ENCODE measurements around the gene BRD2. TPM values are rescaled to one million over a fixed set of nuclear protein-coding genes. Genes with fewer than 3 reads are reported as not detected.

Gene BRD2
- total RNA-seq, 2 experiments from 2014 or later = 340 to 378 TPM

DNA sequence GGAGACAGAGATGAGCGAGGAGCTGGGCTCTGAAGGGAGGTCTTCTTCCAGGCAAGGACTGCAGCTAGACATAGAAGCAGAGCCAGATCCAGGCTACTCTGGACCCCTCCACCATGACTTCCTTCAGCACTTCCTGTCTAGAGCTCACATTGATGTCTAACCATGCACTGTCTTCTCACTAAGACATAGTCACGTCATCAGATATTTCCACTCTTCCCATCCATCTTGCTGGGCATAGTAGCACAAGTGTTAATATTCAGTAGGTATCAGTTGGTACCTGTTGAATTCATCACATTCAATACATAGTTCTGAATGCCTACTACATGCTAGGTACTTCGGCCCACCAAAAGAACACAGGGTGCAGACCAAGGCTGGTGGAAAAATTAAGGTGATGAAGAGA is 18.4 kb upstream of the BRD2 start:
- ATAC-seq (ENCODE audit: poor library complexity) (no peak), DNase-seq (no peak)
- Mint-ChIP-seq H3K4me1 (ENCODE audit: low read depth) (peaks cover 65% of the 10 kb centered on the region), H3K9me3 (peaks cover 2% of the 10 kb centered on the region), H3K36me3 (ENCODE audit: low read depth) (no peaks in the 10 kb centered on the region), H3K27me3 (no peaks in the 10 kb centered on the region), H3K27ac (no peak overlapping the region), H3K4me3 (peak overlapping the region; percentile 26)
- peaks cover 29% of the 10 kb centered on the region for H3K4me1 ChIP-seq (ENCODE audit: insufficient read depth, low read length)
- TF ChIP-seq, protein P1, sequence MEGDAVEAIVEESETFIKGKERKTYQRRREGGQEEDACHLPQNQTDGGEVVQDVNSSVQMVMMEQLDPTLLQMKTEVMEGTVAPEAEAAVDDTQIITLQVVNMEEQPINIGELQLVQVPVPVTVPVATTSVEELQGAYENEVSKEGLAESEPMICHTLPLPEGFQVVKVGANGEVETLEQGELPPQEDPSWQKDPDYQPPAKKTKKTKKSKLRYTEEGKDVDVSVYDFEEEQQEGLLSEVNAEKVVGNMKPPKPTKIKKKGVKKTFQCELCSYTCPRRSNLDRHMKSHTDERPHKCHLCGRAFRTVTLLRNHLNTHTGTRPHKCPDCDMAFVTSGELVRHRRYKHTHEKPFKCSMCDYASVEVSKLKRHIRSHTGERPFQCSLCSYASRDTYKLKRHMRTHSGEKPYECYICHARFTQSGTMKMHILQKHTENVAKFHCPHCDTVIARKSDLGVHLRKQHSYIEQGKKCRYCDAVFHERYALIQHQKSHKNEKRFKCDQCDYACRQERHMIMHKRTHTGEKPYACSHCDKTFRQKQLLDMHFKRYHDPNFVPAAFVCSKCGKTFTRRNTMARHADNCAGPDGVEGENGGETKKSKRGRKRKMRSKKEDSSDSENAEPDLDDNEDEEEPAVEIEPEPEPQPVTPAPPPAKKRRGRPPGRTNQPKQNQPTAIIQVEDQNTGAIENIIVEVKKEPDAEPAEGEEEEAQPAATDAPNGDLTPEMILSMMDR (IDR thresholded peaks at IDR 0.05) = no peak
- CTCF ChIA-PET = interaction anchor here (0.7 kb wide), 1 partner anchor 82 kb away, joined by 3 read pairs; no protein-coding TSS in a partner anchor
- no peaks in the 10 kb centered on the region for H3K9me3 ChIP-seq (ENCODE audit: control insufficient read depth in 1 of 2, insufficient read depth in 1 of 2, low read length in 2 of 2)
- POLR2A ChIA-PET = interaction anchor here (1.8 to 8.3 kb wide), 2 partner anchors 8 to 20 kb away, joined by 10 to 323 read pairs; partner anchors contain the start of genes BRD2 and HLA-DMB
- H3K4me3 ChIP-seq (ENCODE audit: low read length) = no peak overlapping the region
- no peaks in the 10 kb centered on the region for H3K27me3 ChIP-seq (ENCODE audit: control insufficient read depth in 1 of 2, insufficient read depth in 2 of 2, low read length in 2 of 2)
- intact Hi-C loops (cut with DNase I, micrococcal nuclease) = no loop called here
- H3K27ac ChIP-seq (ENCODE audit: low read depth in 1 of 2, low read length in 2 of 2) = no peak overlapping the region
- H3K36me3 ChIP-seq (ENCODE audit: insufficient read depth, low read length) = no peaks in the 10 kb centered on the region

- H3K27me3 ChIP-seq (ENCODE audit: control insufficient read depth in 1 of 2, insufficient read depth in 2 of 2, low read length in 2 of 2) = no peaks in the 10 kb centered on the region
- peaks cover 64% of the 10 kb centered on the region for H3K4me1 Mint-ChIP-seq (ENCODE audit: low read depth)
- intact Hi-C loops (cut with DNase I, micrococcal nuclease) = no loop called here
- H3K9me3 Mint-ChIP-seq = peaks cover under 1% of the 10 kb centered on the region
- H3K4me3 Mint-ChIP-seq = peak overlapping the region; percentile 26
- no peaks in the 10 kb centered on the region for H3K36me3 ChIP-seq (ENCODE audit: insufficient read depth, low read length)
- H3K4me3 ChIP-seq (ENCODE audit: low read length) = no peak overlapping the region
- DNase-seq (no peak), ATAC-seq (ENCODE audit: poor library complexity) (no peak)
- no peaks in the 10 kb centered on the region for H3K36me3 Mint-ChIP-seq (ENCODE audit: low read depth)
- H3K4me1 ChIP-seq (ENCODE audit: insufficient read depth, low read length) = peaks cover 27% of the 10 kb centered on the region
- CTCF ChIA-PET = interaction anchor here (0.6 to 0.7 kb wide), 2 partner anchors 35 to 82 kb away, joined by 3 read pairs; no protein-coding TSS in a partner anchor
- POLR2A ChIA-PET = interaction anchor here (1.8 to 8.3 kb wide), 2 partner anchors 8 to 20 kb away, joined by 10 to 323 read pairs; partner anchors contain the start of genes BRD2 and HLA-DMB
- H3K9me3 ChIP-seq (ENCODE audit: control insufficient read depth in 1 of 2, insufficient read depth in 1 of 2, low read length in 2 of 2) = no peaks in the 10 kb centered on the region
- no peaks in the 10 kb centered on the region for H3K27me3 Mint-ChIP-seq
- no peak overlapping the region for H3K27ac ChIP-seq (ENCODE audit: low read depth in 1 of 2, low read length in 2 of 2)
- H3K27ac Mint-ChIP-seq = no peak overlapping the region
- TF ChIP-seq, protein P1 (IDR thresholded peaks at IDR 0.05) = no peak
Measured at GRCh38 chr6:32950449-32950848, 17.9 kb upstream of the BRD2 start.

DNA sequence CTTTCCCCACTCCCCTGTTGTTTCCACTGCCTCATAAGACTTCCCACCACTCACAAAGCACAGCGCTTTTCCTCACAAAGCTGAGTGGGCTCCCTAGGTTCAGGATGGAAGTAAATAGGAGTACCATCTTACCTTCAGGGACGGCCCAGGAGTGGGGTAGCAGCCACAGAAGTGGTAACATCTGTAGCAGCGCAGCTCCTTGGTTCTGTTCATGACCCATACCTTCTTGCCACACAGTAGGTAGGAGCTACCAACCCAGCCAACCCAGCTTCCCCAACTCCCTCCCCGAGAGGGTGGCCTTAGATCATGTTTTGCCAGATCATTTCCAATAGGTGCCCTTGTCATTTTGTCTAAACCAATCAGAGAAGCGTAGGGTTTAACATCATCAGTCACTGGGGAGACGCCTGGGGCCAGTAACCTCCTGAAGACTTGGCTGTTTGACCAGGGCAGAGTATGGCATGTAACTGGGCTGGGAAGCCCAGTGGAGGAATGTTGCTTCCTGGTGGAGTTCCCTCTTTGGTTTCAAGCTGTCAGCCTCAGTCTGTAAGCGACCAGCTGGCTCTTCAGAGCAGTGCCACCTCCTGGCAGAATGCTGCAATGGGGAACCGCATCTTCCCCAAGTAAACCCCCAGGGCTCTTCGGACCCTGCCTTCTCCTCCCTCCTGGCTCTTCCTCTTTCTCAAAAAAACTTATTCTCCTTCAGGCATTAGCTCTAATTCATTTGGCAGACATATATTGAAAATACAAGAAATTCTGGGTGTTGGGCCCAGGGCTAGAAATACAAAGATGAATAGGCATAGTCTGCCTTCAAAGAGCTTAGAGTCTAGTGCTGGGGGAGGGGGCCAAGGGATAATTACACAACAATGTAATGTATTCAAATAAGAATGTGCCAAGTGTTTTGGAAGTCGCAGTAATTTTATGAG is 15.3 kb upstream of the BRD2 start, which contains the start of gene HLA-DMA:
Gene HLA-DMA, minus strand, starts transcription at position 281 of the 923 bp plus-strand sequence. Its CDS starts 61 bp downstream, at position 220.
- Mint-ChIP-seq H3K4me3 (peak within 1 kb of the TSS; percentile 71), H3K9me3 (no peaks in the 10 kb centered on the region), H3K27me3 (no peaks in the 10 kb centered on the region), H3K4me1 (ENCODE audit: low read depth) (peaks cover 45% of the 10 kb centered on the region), H3K36me3 (ENCODE audit: low read depth) (no peaks in the 10 kb centered on the region), H3K27ac (peak within 1 kb of the TSS; percentile 82)
- Histone ChIP-seq H3K27ac (ENCODE audit: low read depth in 1 of 2, low read length in 2 of 2) (peak within 1 kb of the TSS; percentile 5 to 44), H3K36me3 (ENCODE audit: insufficient read depth, low read length) (no peaks in the 10 kb centered on the region), H3K9me3 (ENCODE audit: control insufficient read depth in 1 of 2, insufficient read depth in 1 of 2, low read length in 2 of 2) (no peaks in the 10 kb centered on the region), H3K4me3 (ENCODE audit: low read length) (peak within 1 kb of the TSS; percentile 49), H3K4me1 (ENCODE audit: insufficient read depth, low read length) (peaks cover 26% of the 10 kb centered on the region), H3K27me3 (ENCODE audit: control insufficient read depth in 1 of 2, insufficient read depth in 2 of 2, low read length in 2 of 2) (no peaks in the 10 kb centered on the region)
- ChIA-PET CTCF (interaction anchor here (0.8 to 8.4 kb wide), 18 partner anchors 10 to 256 kb away, joined by 3 to 177 read pairs (median 6); partner anchors contain the start of genes BRD2, HLA-DMB, RING1 and TAP2), POLR2A (interaction anchor here (0.6 to 8.3 kb wide), 16 partner anchors 8 to 296 kb away, joined by 3 to 323 read pairs (median 5); partner anchors contain the start of genes BRD2, HLA-DMB, PSMB8 and PSMB9)
- peak; percentile 57 to 92 (median 70) for DNase-seq
- TF ChIP-seq, protein P1 (IDR thresholded peaks at IDR 0.05) = peak; percentile 86
- ATAC-seq (ENCODE audit: poor library complexity) = peak; percentile 98
- intact Hi-C loops (cut with DNase I, micrococcal nuclease) = loop anchor here (1.0 to 2.0 kb wide), 5 partner anchors 12 to 68 kb away; partner anchors contain the start of gene HLA-DMB (in 1 of the 2)
